HepG2 (cell line): ENCODE results near the gene ST14. TPM values are rescaled to one million over a fixed set of nuclear protein-coding genes. Genes with fewer than 3 reads are reported as not detected.

Experiments
- BRCA1 ChIP-seq: sonication (generic); formaldehyde crosslinking; IDR thresholded peaks from 2 replicates; pipeline ENCODE4 v1.4.0; 2020; ENCODE audit warnings: missing genetic modification reagents
- CC2D1A ChIP-seq: sonication (generic); formaldehyde crosslinking; IDR thresholded peaks from 2 replicates; pipeline ENCODE4 v1.8.1; 2023; ENCODE audit warnings: mild to moderate bottlenecking, missing genetic modification reagents
- FOXJ3 ChIP-seq: sonication (generic); formaldehyde crosslinking; IDR thresholded peaks from 2 replicates; pipeline ENCODE4 v1.4.0; 2020; ENCODE audit warnings: missing genetic modification reagents, mild to moderate bottlenecking, borderline replicate concordance
- FOXM1 ChIP-seq: sonication (generic); formaldehyde crosslinking; IDR thresholded peaks from 2 replicates; pipeline ENCODE4 v1.5.0; 2020; ENCODE audit warnings: missing genetic modification reagents
- HBP1 ChIP-seq: IDR thresholded peaks from 2 replicates; pipeline ENCODE4 v1.6.1; 2016; ENCODE audit warnings: low read depth, control low read depth
- HOXA9 ChIP-seq: sonication (generic); formaldehyde crosslinking; IDR thresholded peaks from 2 replicates; pipeline ENCODE4 v1.8.1; 2022; ENCODE audit warnings: missing genetic modification reagents, mild to moderate bottlenecking, moderate library complexity, borderline replicate concordance
- IRX3 ChIP-seq: sonication (generic); formaldehyde crosslinking; IDR thresholded peaks from 2 replicates; pipeline ENCODE4 v1.8.1; 2023; ENCODE audit warnings: mild to moderate bottlenecking, low read depth, missing genetic modification reagents, borderline replicate concordance
- KDM5B ChIP-seq: sonication (generic); formaldehyde crosslinking; IDR thresholded peaks from 2 replicates; pipeline ENCODE4 v1.4.0; 2020; ENCODE audit warnings: missing genetic modification reagents, mild to moderate bottlenecking, borderline replicate concordance
- NR2F1 ChIP-seq, 2 experiments: fragments of 450-650 bp in 1 of 2; formaldehyde crosslinking in 1 of 2; IDR thresholded peaks; 2 replicates each; pipeline versions ENCODE4 v1.5.0 to v1.6.1; 2016 to 2020; ENCODE audit warnings: mild to moderate bottlenecking in 1 of 2, missing compliant biosample characterization in 1 of 2, missing genetic modification reagents in 1 of 2, moderate library complexity in 1 of 2
- PBX2 ChIP-seq: IDR thresholded peaks from 2 replicates; pipeline ENCODE4 v1.6.1; 2016; ENCODE audit warnings: control low read depth
- PHF20 ChIP-seq: sonication (generic); formaldehyde crosslinking; IDR thresholded peaks from 2 replicates; pipeline ENCODE4 v1.5.0; 2020; ENCODE audit warnings: mild to moderate bottlenecking, missing genetic modification reagents
- SAFB2 ChIP-seq: sonication (generic); formaldehyde crosslinking; IDR thresholded peaks from 2 replicates; pipeline ENCODE4 v1.5.1; 2020; ENCODE audit warnings: missing genetic modification reagents, low read depth, mild to moderate bottlenecking, borderline replicate concordance
- SOX6 ChIP-seq, 2 experiments: fragments of 450-650 bp in 1 of 2; sonication (generic) in 1 of 2; formaldehyde crosslinking in 1 of 2; IDR thresholded peaks; 2 replicates each; pipeline versions ENCODE4 v1.4.0 to v1.6.1; 2017 to 2020; ENCODE audit warnings: antibody characterized with exemption in 1 of 2, mild to moderate bottlenecking in 1 of 2, missing genetic modification reagents in 1 of 2
- STAG1 ChIP-seq: sonication (generic); formaldehyde crosslinking; IDR thresholded peaks from 2 replicates; pipeline ENCODE4 v1.4.0; 2020; ENCODE audit warnings: missing genetic modification reagents
- TFAP4 ChIP-seq: sonication (generic); IDR thresholded peaks from 2 replicates; pipeline ENCODE4 v1.6.1; 2016; ENCODE audit warnings: low read depth, borderline replicate concordance
- ZFP91 ChIP-seq: sonication (generic); formaldehyde crosslinking; IDR thresholded peaks from 2 replicates; pipeline ENCODE4 v1.9.0; 2022; ENCODE audit warnings: missing genetic modification reagents, mild to moderate bottlenecking, borderline replicate concordance
- ZIK1 ChIP-seq: sonication (generic); formaldehyde crosslinking; IDR thresholded peaks from 2 replicates; pipeline ENCODE4 v1.5.0; 2020; ENCODE audit warnings: mild to moderate bottlenecking, low read depth, missing genetic modification reagents, borderline replicate concordance
- ZNF24 ChIP-seq: fragments of 450-650 bp; IDR thresholded peaks from 2 replicates; pipeline ENCODE4 v1.6.1; 2017; ENCODE audit warnings: antibody characterized with exemption, mild to moderate bottlenecking
- ZNF292 ChIP-seq: sonication (generic); formaldehyde crosslinking; IDR thresholded peaks from 2 replicates; pipeline ENCODE4 v1.8.1; 2022; ENCODE audit warnings: mild to moderate bottlenecking, low read depth, missing genetic modification reagents, borderline replicate concordance
- ZNF354B ChIP-seq: sonication (generic); formaldehyde crosslinking; IDR thresholded peaks from 2 replicates; pipeline ENCODE4 v1.8.0; 2022; ENCODE audit warnings: mild to moderate bottlenecking, missing genetic modification reagents
- ZNF556 ChIP-seq: sonication (generic); formaldehyde crosslinking; IDR thresholded peaks from 2 replicates; pipeline ENCODE4 v1.4.0; 2020; ENCODE audit warnings: mild to moderate bottlenecking, missing genetic modification reagents, borderline replicate concordance
- ZNF589 ChIP-seq: sonication (generic); formaldehyde crosslinking; conservative IDR thresholded peaks from 2 replicates; pipeline ENCODE4 v1.8.0; 2022; ENCODE audit warnings: mild to moderate bottlenecking, moderate library complexity, missing genetic modification reagents
- ZNF768 ChIP-seq: sonication (generic); formaldehyde crosslinking; IDR thresholded peaks from 2 replicates; pipeline ENCODE4 v1.4.0; 2020; ENCODE audit warnings: missing genetic modification reagents
- polyA plus RNA-seq, 8 experiments: library from polyadenylated mRNA; depleted of rRNA in 3 of 8; stranded (reverse) in 7 of 8; unstranded in 1 of 8; fragments of >200 nt; fragmentation: Illumina TruSeq in 4 of 8; extraction: Trizol in 4 of 8; gene quantifications; 2 replicates each; pipeline versions ENCODE4 v1.2.1 to v1.2.3, GENCODE V29; 2011 to 2016; ENCODE audit warnings: low read depth in 4 of 8, missing spikeins in 1 of 8, mixed read lengths in 1 of 8; ENCODE audit not compliant: insufficient read depth in 1 of 8
- total RNA-seq, 5 experiments: library from RNA; depleted of rRNA; stranded (reverse); fragments of >200 nt; fragmentation: Illumina TruSeq; extraction: Trizol; gene quantifications; 2 replicates each; pipeline ENCODE4 v1.2.3, GENCODE V29; 2016; ENCODE audit warnings: low read depth in 1 of 5
- TF ChIP-seq, protein P1 (sequence below): sonication (generic); formaldehyde crosslinking; IDR thresholded peaks from 2 replicates; pipeline ENCODE4 v1.5.0; 2020; ENCODE audit warnings: missing genetic modification reagents, mild to moderate bottlenecking, borderline replicate concordance

Gene ST14
- total and polyA plus RNA-seq, 2 of the 13 experiments (the other 11 are each of a cell fraction or from before 2014, with no cell fraction given) = 0.88 to 1.4 TPM

DNA sequence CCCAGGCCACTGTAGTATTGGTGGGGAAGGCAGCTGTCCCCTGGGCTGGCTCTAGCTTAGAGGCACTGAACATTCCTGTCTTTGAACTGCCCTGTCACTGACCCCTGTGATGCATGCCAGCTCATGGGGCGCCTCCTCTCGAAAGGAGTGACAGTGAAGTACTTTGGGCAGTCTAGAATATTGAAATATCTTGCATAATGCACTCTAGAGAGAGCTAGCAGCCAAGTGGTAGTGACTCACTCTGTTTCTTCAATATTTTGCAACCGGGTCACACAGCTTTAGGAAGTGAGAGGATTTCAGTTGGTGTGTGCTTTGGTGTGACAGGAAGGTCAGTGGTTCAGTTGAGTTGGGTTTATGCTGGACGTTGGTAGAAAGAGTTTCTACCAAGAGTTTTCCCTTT, 35.5 kb upstream of the ST14 start (continued):
- TF ChIP-seq TFAP4 (peak; percentile 66), ZNF768 (CRISPR knock-in tag) (no peak), STAG1 (peak; percentile 46), ZNF292 (CRISPR knock-in tag) (peak; percentile 89; the same call in 1 of the 2 replicates), SAFB2 (CRISPR knock-in tag) (no peak), PBX2 (CRISPR knock-in tag) (peak; percentile 54; the same call in 1 of the 2 replicates), FOXJ3 (CRISPR knock-in tag) (peak; percentile 59; the same call in 1 of the 2 replicates), ZFP91 (CRISPR knock-in tag) (no peak), ZNF354B (CRISPR knock-in tag) (no peak), HBP1 (CRISPR knock-in tag) (no peak; the same call in 1 of the 2 replicates), ZNF24 (no peak), CC2D1A (no peak), PHF20 (CRISPR knock-in tag) (no peak), FOXM1 (CRISPR knock-in tag) (no peak), IRX3 (CRISPR knock-in tag) (no peak), HOXA9 (CRISPR knock-in tag) (no peak), NR2F1 (CRISPR knock-in tag; IDR thresholded peaks at IDR 0.05) (peak; percentile 68 to 86), ZNF556 (CRISPR knock-in tag) (no peak), BRCA1 (CRISPR knock-in tag) (peak; percentile 57; the same call in 1 of the 2 replicates), ZIK1 (CRISPR knock-in tag) (no peak), ZNF589 (no peak), KDM5B (no peak), SOX6 (IDR thresholded peaks at IDR 0.05) (no peak), SOX6 (CRISPR knock-in tag; IDR thresholded peaks at IDR 0.05) (peak; percentile 79)
- TF ChIP-seq, protein P1, sequence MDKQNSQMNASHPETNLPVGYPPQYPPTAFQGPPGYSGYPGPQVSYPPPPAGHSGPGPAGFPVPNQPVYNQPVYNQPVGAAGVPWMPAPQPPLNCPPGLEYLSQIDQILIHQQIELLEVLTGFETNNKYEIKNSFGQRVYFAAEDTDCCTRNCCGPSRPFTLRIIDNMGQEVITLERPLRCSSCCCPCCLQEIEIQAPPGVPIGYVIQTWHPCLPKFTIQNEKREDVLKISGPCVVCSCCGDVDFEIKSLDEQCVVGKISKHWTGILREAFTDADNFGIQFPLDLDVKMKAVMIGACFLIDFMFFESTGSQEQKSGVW = no peak
